AG04449 (cell line): ENCODE results near the gene ADGRL3.

Experiments used
- CTCF ChIA-PET: fragments of 350-600 bp; formaldehyde crosslinking; extraction: SDS; loops from one replicate; lab custom pipeline; 2021; ENCODE audit warnings: antibody characterized with exemption; lab: Yijun Ruan, JAX
- POLR2A ChIA-PET: fragments of 400-600, 350-600 bp; formaldehyde crosslinking; extraction: SDS; loops from one replicate; lab custom pipeline; 2020; ENCODE audit warnings: antibody characterized with exemption, inconsistent platforms; lab: Yijun Ruan, JAX
- DNase-seq: peaks from one replicate; pipeline ENCODE4 v3.0.0-alpha.2; 2010; ENCODE audit warnings: low read depth, low spot score
- H3K4me3 ChIP-seq: 2 replicates; pipeline ENCODE4 v1.5.1; 2011; ENCODE audit warnings: low read depth, mild to moderate bottlenecking, control low read depth, low read length
- CTCF ChIP-seq: IDR thresholded peaks from one replicate; pipeline ENCODE4 v1.5.1; 2011; ENCODE audit warnings: mild to moderate bottlenecking, moderate library complexity, low read length, control low read depth, inconsistent platforms; ENCODE audit not compliant: insufficient read depth; ENCODE audit errors: missing control alignments

The ADGRL3 gene

GRCh38 chr4:61245069-61245714 lies 45.1 kb downstream of the ADGRL3 start:
- ChIA-PET POLR2A (no interaction called here), CTCF (no interaction called here)
- no peak for TF ChIP-seq CTCF
- no peak for DNase-seq
- H3K4me3 ChIP-seq = no peak overlapping the region

GRCh38 chr4:61246034-61246433 lies 45.9 kb downstream of the ADGRL3 start:
- DNase-seq = no peak
- CTCF ChIA-PET = no interaction called here

GRCh38 chr4:61248705-61249104 lies 48.6 kb downstream of the ADGRL3 start:
- DNase-seq = no peak
- ChIA-PET CTCF (no interaction called here), POLR2A (no interaction called here)
- no peak overlapping the region for H3K4me3 ChIP-seq
- no peak for TF ChIP-seq CTCF

More at GRCh38 chr4:61246034-61246433, 45.9 kb downstream of the ADGRL3 start:
- no peak for TF ChIP-seq CTCF
- POLR2A ChIA-PET = no interaction called here
- H3K4me3 ChIP-seq = no peak overlapping the region

- CTCF ChIA-PET = no interaction called here
- no peak for DNase-seq
- H3K4me3 ChIP-seq = no peak overlapping the region
- POLR2A ChIA-PET = no interaction called here
- TF ChIP-seq CTCF = no peak
Measured at GRCh38 chr4:61251129-61251528, 51.0 kb downstream of the ADGRL3 start.

- TF ChIP-seq CTCF = no peak
- no peak overlapping the region for H3K4me3 ChIP-seq
- CTCF ChIA-PET = no interaction called here
- POLR2A ChIA-PET = no interaction called here
- no peak for DNase-seq
Measured at GRCh38 chr4:61254406-61254805, 54.3 kb downstream of the ADGRL3 start.

- POLR2A ChIA-PET = no interaction called here
- no peak for DNase-seq
- H3K4me3 ChIP-seq = no peak overlapping the region
- no peak for TF ChIP-seq CTCF
- CTCF ChIA-PET = no interaction called here
Measured at GRCh38 chr4:61273233-61273632, 73.1 kb downstream of the ADGRL3 start.
